ENCODE data around the gene DPF3.

Gene DPF3

GRCh38 chr14:72662214-72662613 lies 231.7 kb downstream of the DPF3 start:
- DNase-seq (ENCODE audit: extremely low read depth, insufficient read length), result no peak
- Histone ChIP-seq H3K27me3 (replicated peaks; ENCODE audit: control insufficient read depth, insufficient read depth, low read length) (no peaks in the 10 kb centered on the region), H3K36me3 (ENCODE audit: control insufficient read depth, insufficient read depth, low read length) (no peaks in the 10 kb centered on the region), H3K4me3 (replicated peaks; ENCODE audit: low read depth, low read length) (no peak overlapping the region)
- no peak for TF ChIP-seq CTCF (IDR thresholded peaks at IDR 0.05; ENCODE audit: insufficient read depth, low read length, poor library complexity, severe bottlenecking)

- no peak for TF ChIP-seq CTCF (IDR thresholded peaks at IDR 0.05; ENCODE audit: insufficient read depth, low read length, poor library complexity, severe bottlenecking)
- Histone ChIP-seq H3K4me3 (replicated peaks; ENCODE audit: low read depth, low read length) (no peak overlapping the region), H3K27me3 (replicated peaks; ENCODE audit: control insufficient read depth, insufficient read depth, low read length) (no peaks in the 10 kb centered on the region), H3K36me3 (ENCODE audit: control insufficient read depth, insufficient read depth, low read length) (no peaks in the 10 kb centered on the region)
- DNase-seq (ENCODE audit: extremely low read depth, insufficient read length), result no peak
These were observed 236.5 kb downstream of the DPF3 start for GRCh38 chr14:72657214-72657921.

GRCh38 chr14:72653026-72653425 lies 240.9 kb downstream of the DPF3 start:
- no peak overlapping the region for H3K4me3 ChIP-seq (replicated peaks; ENCODE audit: low read depth, low read length)
- no peak for TF ChIP-seq CTCF (IDR thresholded peaks at IDR 0.05; ENCODE audit: insufficient read depth, low read length, poor library complexity, severe bottlenecking)
- H3K36me3 ChIP-seq (ENCODE audit: control insufficient read depth, insufficient read depth, low read length), result no peaks in the 10 kb centered on the region
- H3K27me3 ChIP-seq (replicated peaks; ENCODE audit: control insufficient read depth, insufficient read depth, low read length), result no peaks in the 10 kb centered on the region
- no peak for DNase-seq (ENCODE audit: extremely low read depth, insufficient read length)

GRCh38 chr14:72652179-72652578 lies 241.7 kb downstream of the DPF3 start:
- Histone ChIP-seq H3K36me3 (ENCODE audit: control insufficient read depth, insufficient read depth, low read length) (no peaks in the 10 kb centered on the region), H3K4me3 (replicated peaks; ENCODE audit: low read depth, low read length) (no peak overlapping the region), H3K27me3 (replicated peaks; ENCODE audit: control insufficient read depth, insufficient read depth, low read length) (no peaks in the 10 kb centered on the region)
- no peak for DNase-seq (ENCODE audit: extremely low read depth, insufficient read length)
- TF ChIP-seq CTCF (IDR thresholded peaks at IDR 0.05; ENCODE audit: insufficient read depth, low read length, poor library complexity, severe bottlenecking), result no peak

GRCh38 chr14:72651714-72652113 lies 242.2 kb downstream of the DPF3 start:
- Histone ChIP-seq H3K4me3 (replicated peaks; ENCODE audit: low read depth, low read length) (no peak overlapping the region), H3K36me3 (ENCODE audit: control insufficient read depth, insufficient read depth, low read length) (no peaks in the 10 kb centered on the region), H3K27me3 (replicated peaks; ENCODE audit: control insufficient read depth, insufficient read depth, low read length) (no peaks in the 10 kb centered on the region)
- no peak for TF ChIP-seq CTCF (IDR thresholded peaks at IDR 0.05; ENCODE audit: insufficient read depth, low read length, poor library complexity, severe bottlenecking)
- no peak for DNase-seq (ENCODE audit: extremely low read depth, insufficient read length)

GRCh38 chr14:72651081-72651480 lies 242.8 kb downstream of the DPF3 start:
- DNase-seq (ENCODE audit: extremely low read depth, insufficient read length), result no peak
- TF ChIP-seq CTCF (IDR thresholded peaks at IDR 0.05; ENCODE audit: insufficient read depth, low read length, poor library complexity, severe bottlenecking), result no peak
- H3K27me3 ChIP-seq (replicated peaks; ENCODE audit: control insufficient read depth, insufficient read depth, low read length), result no peaks in the 10 kb centered on the region
- H3K36me3 ChIP-seq (ENCODE audit: control insufficient read depth, insufficient read depth, low read length), result no peaks in the 10 kb centered on the region
- H3K4me3 ChIP-seq (replicated peaks; ENCODE audit: low read depth, low read length), result no peak overlapping the region
